SK-N-SH treated with all-trans-retinoic acid at 6 μM for 48 hours (cell line): ENCODE measurements around the gene SMCO4.

Experiments used
- ATAC-seq: fragments of 200-7000 bp; cut with Tn5 transposase; 3 replicates; pipeline ENCODE4 v1.9.1; 2020; ENCODE audit warnings: mild to moderate bottlenecking, moderate library complexity
- ARNTL ChIP-seq: fragments of 450-650 bp; formaldehyde crosslinking; IDR thresholded peaks from 2 replicates; pipeline ENCODE4 v1.5.0; 2020; ENCODE audit warnings: low read depth, mild to moderate bottlenecking, moderate library complexity, borderline replicate concordance
- BACH2 ChIP-seq: fragments of 250-450 bp; sonication (Bioruptor Pico); IDR thresholded peaks from 2 replicates; pipeline ENCODE4 v1.9.0; 2021; ENCODE audit warnings: mild to moderate bottlenecking, borderline replicate concordance
- CSDC2 ChIP-seq: fragments of 250-450 bp; sonication (Bioruptor Pico); IDR thresholded peaks from 2 replicates; pipeline ENCODE4 v1.5.0; 2020; ENCODE audit warnings: mild to moderate bottlenecking, moderate library complexity
- ESRRG ChIP-seq: fragments of 250-450 bp; sonication (Bioruptor Pico); IDR thresholded peaks from 2 replicates; pipeline ENCODE4 v1.6.1; 2021; ENCODE audit warnings: mild to moderate bottlenecking
- GLIS3 ChIP-seq: fragments of 250-450 bp; sonication (Bioruptor Pico); IDR thresholded peaks from 2 replicates; pipeline ENCODE4 v1.5.0; 2020; ENCODE audit warnings: mild to moderate bottlenecking, moderate library complexity
- ISL1 ChIP-seq: fragments of 250-450 bp; sonication (Bioruptor Pico); IDR thresholded peaks from 2 replicates; pipeline ENCODE4 v2.1.2; 2022; ENCODE audit warnings: mild to moderate bottlenecking, moderate library complexity
- OSR1 ChIP-seq: fragments of 250-450 bp; sonication (Bioruptor Pico); IDR thresholded peaks from 2 replicates; pipeline ENCODE4 v1.8.0; 2022; ENCODE audit warnings: moderate library complexity, mild to moderate bottlenecking, inconsistent platforms
- PPARA ChIP-seq: fragments of 250-450 bp; sonication (Bioruptor Pico); IDR thresholded peaks from 2 replicates; pipeline ENCODE4 v1.5.0; 2020; ENCODE audit warnings: mild to moderate bottlenecking, borderline replicate concordance
- RARB ChIP-seq: fragments of 250-450 bp; sonication (Bioruptor Pico); IDR thresholded peaks from 2 replicates; pipeline ENCODE4 v1.8.0; 2021; ENCODE audit warnings: mild to moderate bottlenecking, moderate library complexity
- SNAI2 ChIP-seq: fragments of 250-450 bp; sonication (Bioruptor Pico); IDR thresholded peaks from 2 replicates; pipeline ENCODE4 v1.5.0; 2020; ENCODE audit warnings: mild to moderate bottlenecking, moderate library complexity
- TOX ChIP-seq: fragments of 250-450 bp; sonication (Bioruptor Pico); IDR thresholded peaks from 2 replicates; pipeline ENCODE4 v1.8.0; 2021; ENCODE audit warnings: mild to moderate bottlenecking, moderate library complexity, borderline replicate concordance
- ZC3H10 ChIP-seq: fragments of 250-450 bp; sonication (Bioruptor Pico); IDR thresholded peaks from 2 replicates; pipeline ENCODE4 v1.5.1; 2021; ENCODE audit warnings: mild to moderate bottlenecking, moderate library complexity
- ZFP3 ChIP-seq: fragments of 250-450 bp; sonication (Bioruptor Pico); IDR thresholded peaks from 2 replicates; pipeline ENCODE4 v1.5.0; 2020; ENCODE audit warnings: mild to moderate bottlenecking, moderate library complexity
- ZFP30 ChIP-seq: fragments of 450-650 bp; formaldehyde crosslinking; IDR thresholded peaks from 2 replicates; pipeline ENCODE4 v1.5.0; 2022; ENCODE audit warnings: mild to moderate bottlenecking, moderate library complexity
- ZNF565 ChIP-seq: fragments of 450-650 bp; formaldehyde crosslinking; conservative IDR thresholded peaks from 2 replicates; pipeline ENCODE4 v1.5.0; 2020; ENCODE audit warnings: low read depth, mild to moderate bottlenecking, moderate library complexity
- ZNF70 ChIP-seq: fragments of 450-650 bp; formaldehyde crosslinking; IDR thresholded peaks from 2 replicates; pipeline ENCODE4 v1.5.0; 2020; ENCODE audit warnings: mild to moderate bottlenecking, moderate library complexity
- ZNF8 ChIP-seq: fragments of 450-650 bp; formaldehyde crosslinking; IDR thresholded peaks from 2 replicates; pipeline ENCODE4 v1.5.0; 2020; ENCODE audit warnings: mild to moderate bottlenecking, moderate library complexity
- TF ChIP-seq, protein P1 (sequence below): fragments of 250-450 bp; sonication (Bioruptor Pico); IDR thresholded peaks from 2 replicates; pipeline ENCODE4 v1.8.0; 2021; ENCODE audit warnings: low read depth, mild to moderate bottlenecking, moderate library complexity, borderline replicate concordance
- TF ChIP-seq, protein P2 (sequence below): fragments of 250-450 bp; sonication (Bioruptor Pico); IDR thresholded peaks from 2 replicates; pipeline ENCODE4 v1.5.0; 2020; ENCODE audit warnings: mild to moderate bottlenecking, moderate library complexity
- TF ChIP-seq, protein P3 (sequence below): fragments of 250-450 bp; sonication (Bioruptor Pico); IDR thresholded peaks from 2 replicates; pipeline ENCODE4 v1.5.1; 2021; ENCODE audit warnings: mild to moderate bottlenecking, moderate library complexity
- TF ChIP-seq, protein P4 (sequence below): fragments of 250-450 bp; sonication (Bioruptor Pico); IDR thresholded peaks from 2 replicates; pipeline ENCODE4 v1.8.0; 2020; ENCODE audit warnings: mild to moderate bottlenecking, moderate library complexity, borderline replicate concordance

SMCO4 gene

DNA sequence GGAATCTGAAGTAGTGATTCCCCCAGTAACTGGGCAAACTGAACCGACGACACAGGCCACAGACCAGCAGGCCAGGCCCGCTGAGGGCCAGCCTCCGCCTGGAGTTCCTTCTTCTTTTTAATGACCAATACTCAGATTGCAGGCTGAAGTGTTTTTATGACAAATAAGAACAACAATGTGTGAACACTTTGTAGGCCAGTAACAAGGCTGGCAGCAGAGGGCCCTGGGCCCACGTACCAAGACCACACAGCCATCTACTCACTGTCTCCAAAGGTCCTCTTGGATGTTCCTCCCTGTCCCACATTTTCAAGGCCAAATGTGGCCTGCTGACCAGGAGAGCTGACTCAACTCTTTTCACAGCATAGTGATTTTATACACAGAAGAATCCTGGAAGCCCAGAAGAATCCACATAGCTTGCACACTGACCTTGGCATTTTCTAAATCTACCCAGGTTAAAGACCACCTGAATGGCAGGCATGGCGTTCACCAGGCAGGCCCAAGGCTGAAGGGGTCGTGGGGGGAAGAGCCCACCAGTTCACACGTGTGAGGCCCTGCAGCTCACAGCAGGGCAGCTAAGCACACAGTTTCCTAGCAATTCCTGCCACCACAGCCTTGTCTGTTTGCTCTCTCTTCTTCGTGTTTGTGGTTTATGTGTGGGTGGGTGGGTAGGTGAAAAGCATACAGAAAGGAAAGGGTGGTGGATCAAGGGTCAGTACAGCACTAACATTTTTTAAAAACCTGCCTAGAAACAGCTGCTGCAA, 13.3 kb downstream of the SMCO4 start:
- no peak for TF ChIP-seq ZFP30
- no peak for TF ChIP-seq CSDC2 (CRISPR knock-in tag)
- TF ChIP-seq ZNF565 (CRISPR knock-in tag), result no peak
- TF ChIP-seq ISL1, result no peak
- TF ChIP-seq, protein P1, sequence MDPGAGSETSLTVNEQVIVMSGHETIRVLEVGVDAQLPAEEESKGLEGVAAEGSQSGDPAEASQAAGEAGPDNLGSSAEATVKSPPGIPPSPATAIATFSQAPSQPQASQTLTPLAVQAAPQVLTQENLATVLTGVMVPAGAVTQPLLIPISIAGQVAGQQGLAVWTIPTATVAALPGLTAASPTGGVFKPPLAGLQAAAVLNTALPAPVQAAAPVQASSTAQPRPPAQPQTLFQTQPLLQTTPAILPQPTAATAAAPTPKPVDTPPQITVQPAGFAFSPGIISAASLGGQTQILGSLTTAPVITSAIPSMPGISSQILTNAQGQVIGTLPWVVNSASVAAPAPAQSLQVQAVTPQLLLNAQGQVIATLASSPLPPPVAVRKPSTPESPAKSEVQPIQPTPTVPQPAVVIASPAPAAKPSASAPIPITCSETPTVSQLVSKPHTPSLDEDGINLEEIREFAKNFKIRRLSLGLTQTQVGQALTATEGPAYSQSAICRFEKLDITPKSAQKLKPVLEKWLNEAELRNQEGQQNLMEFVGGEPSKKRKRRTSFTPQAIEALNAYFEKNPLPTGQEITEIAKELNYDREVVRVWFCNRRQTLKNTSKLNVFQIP (CRISPR knock-in tag), result no peak
- no peak for TF ChIP-seq GLIS3 (CRISPR knock-in tag)
- TF ChIP-seq OSR1 (CRISPR knock-in tag), result no peak
- TF ChIP-seq ZNF8 (CRISPR knock-in tag), result no peak
- TF ChIP-seq, protein P2, sequence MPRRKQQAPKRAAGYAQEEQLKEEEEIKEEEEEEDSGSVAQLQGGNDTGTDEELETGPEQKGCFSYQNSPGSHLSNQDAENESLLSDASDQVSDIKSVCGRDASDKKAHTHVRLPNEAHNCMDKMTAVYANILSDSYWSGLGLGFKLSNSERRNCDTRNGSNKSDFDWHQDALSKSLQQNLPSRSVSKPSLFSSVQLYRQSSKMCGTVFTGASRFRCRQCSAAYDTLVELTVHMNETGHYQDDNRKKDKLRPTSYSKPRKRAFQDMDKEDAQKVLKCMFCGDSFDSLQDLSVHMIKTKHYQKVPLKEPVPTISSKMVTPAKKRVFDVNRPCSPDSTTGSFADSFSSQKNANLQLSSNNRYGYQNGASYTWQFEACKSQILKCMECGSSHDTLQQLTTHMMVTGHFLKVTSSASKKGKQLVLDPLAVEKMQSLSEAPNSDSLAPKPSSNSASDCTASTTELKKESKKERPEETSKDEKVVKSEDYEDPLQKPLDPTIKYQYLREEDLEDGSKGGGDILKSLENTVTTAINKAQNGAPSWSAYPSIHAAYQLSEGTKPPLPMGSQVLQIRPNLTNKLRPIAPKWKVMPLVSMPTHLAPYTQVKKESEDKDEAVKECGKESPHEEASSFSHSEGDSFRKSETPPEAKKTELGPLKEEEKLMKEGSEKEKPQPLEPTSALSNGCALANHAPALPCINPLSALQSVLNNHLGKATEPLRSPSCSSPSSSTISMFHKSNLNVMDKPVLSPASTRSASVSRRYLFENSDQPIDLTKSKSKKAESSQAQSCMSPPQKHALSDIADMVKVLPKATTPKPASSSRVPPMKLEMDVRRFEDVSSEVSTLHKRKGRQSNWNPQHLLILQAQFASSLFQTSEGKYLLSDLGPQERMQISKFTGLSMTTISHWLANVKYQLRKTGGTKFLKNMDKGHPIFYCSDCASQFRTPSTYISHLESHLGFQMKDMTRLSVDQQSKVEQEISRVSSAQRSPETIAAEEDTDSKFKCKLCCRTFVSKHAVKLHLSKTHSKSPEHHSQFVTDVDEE (CRISPR knock-in tag), result no peak
- no peak for TF ChIP-seq ARNTL (CRISPR knock-in tag)
- TF ChIP-seq ESRRG (CRISPR knock-in tag), result no peak
- no peak for TF ChIP-seq ZC3H10 (CRISPR knock-in tag)
- TF ChIP-seq, protein P3, sequence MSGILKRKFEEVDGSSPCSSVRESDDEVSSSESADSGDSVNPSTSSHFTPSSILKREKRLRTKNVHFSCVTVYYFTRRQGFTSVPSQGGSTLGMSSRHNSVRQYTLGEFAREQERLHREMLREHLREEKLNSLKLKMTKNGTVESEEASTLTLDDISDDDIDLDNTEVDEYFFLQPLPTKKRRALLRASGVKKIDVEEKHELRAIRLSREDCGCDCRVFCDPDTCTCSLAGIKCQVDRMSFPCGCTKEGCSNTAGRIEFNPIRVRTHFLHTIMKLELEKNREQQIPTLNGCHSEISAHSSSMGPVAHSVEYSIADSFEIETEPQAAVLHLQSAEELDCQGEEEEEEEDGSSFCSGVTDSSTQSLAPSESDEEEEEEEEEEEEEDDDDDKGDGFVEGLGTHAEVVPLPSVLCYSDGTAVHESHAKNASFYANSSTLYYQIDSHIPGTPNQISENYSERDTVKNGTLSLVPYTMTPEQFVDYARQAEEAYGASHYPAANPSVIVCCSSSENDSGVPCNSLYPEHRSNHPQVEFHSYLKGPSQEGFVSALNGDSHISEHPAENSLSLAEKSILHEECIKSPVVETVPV (CRISPR knock-in tag), result no peak
- TF ChIP-seq BACH2 (CRISPR knock-in tag), result no peak
- TF ChIP-seq, protein P4, sequence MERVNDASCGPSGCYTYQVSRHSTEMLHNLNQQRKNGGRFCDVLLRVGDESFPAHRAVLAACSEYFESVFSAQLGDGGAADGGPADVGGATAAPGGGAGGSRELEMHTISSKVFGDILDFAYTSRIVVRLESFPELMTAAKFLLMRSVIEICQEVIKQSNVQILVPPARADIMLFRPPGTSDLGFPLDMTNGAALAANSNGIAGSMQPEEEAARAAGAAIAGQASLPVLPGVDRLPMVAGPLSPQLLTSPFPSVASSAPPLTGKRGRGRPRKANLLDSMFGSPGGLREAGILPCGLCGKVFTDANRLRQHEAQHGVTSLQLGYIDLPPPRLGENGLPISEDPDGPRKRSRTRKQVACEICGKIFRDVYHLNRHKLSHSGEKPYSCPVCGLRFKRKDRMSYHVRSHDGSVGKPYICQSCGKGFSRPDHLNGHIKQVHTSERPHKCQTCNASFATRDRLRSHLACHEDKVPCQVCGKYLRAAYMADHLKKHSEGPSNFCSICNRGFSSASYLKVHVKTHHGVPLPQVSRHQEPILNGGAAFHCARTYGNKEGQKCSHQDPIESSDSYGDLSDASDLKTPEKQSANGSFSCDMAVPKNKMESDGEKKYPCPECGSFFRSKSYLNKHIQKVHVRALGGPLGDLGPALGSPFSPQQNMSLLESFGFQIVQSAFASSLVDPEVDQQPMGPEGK, result no peak
- no peak for TF ChIP-seq SNAI2 (CRISPR knock-in tag)
- no peak for TF ChIP-seq RARB (CRISPR knock-in tag)
- TF ChIP-seq ZFP3 (CRISPR knock-in tag), result no peak
- no peak for TF ChIP-seq PPARA (CRISPR knock-in tag)
- TF ChIP-seq, all 23 proteins: peak for 0
- no peak for ATAC-seq

DNA sequence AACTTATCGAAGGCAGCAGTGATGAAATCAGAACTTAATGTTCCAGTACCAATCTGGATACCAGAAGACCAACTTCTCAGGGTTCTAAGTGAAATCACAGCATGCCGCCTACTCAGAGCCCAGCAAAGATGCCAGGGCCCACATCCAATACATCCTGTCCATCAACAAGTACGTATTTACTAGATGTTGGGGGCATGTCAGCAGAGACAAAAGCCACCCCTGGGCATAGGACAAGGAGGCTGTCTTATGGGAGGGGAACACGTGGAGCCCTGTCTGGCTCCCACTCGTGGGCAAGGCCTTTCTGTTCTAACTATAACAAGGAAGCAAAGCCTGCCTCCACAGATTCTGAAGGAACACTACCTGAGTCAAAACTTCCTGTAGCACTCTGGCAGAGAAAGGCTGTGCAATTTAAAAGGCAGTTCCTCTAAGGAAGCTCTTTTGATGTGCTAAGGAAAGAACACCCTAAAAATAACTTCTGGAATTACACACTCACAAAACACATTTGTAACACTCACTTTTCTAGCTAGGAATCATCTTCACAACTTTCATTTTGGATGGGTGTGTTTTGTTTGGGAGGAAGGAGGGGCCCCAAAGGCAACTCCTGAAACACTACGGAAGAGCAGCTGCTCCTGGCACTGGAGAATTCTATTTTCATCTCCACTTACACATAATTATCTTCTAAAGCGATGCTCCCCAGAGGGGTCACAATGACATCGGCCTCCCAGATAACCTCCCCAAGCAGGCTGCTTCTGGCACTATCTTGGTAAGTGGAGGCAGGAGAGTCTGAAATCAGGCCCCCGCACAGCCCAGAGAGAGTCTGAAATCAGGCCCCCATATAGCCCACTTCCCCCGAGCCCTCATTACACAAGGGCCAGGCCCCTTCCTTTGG, 14.2 kb downstream of the SMCO4 start:
- ATAC-seq, result no peak
- TF ChIP-seq ARNTL (CRISPR knock-in tag), result no peak
- no peak for TF ChIP-seq ZFP3 (CRISPR knock-in tag)
- no peak for TF ChIP-seq ZNF565 (CRISPR knock-in tag)
- no peak for TF ChIP-seq BACH2 (CRISPR knock-in tag)
- no peak for TF ChIP-seq GLIS3 (CRISPR knock-in tag)

DNA sequence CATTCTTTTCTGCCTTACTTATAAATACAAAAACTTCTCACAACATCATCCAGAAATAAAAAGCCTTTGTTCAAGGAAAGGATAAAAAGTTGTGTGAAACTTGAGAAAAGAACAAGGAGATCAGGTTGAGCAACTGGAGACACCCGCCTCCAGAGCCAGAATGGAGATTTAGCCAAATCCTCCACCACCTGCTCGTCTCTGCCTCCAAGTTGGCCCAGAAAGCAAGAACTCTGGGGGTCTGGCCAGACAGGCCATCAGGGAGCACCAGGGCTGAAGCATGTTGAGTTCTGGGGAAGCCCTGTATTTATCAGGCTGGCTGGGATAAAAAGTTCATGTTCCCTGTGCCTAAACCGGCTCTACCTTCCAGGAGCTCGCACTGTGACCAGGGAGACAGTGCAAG, 14.9 kb downstream of the SMCO4 start:
- no peak for ATAC-seq
- TF ChIP-seq TOX (CRISPR knock-in tag) (no peak), ZNF565 (CRISPR knock-in tag) (no peak), ZNF70 (CRISPR knock-in tag) (no peak), RARB (CRISPR knock-in tag) (no peak), ZFP3 (CRISPR knock-in tag) (no peak), ZFP30 (no peak), OSR1 (CRISPR knock-in tag) (no peak), BACH2 (CRISPR knock-in tag) (no peak), ZC3H10 (CRISPR knock-in tag) (no peak)
- TF ChIP-seq, protein P4, result no peak
- TF ChIP-seq, protein P3 (CRISPR knock-in tag), result no peak
- TF ChIP-seq, protein P1 (CRISPR knock-in tag), result no peak
